A673 (cell line): ENCODE results near the gene PARD6A.

Experiments
- EZH2 ChIP-seq: fragments of 200-600 bp; sonication (generic); IDR thresholded peaks from 2 replicates; pipeline ENCODE4 v1.6.1; 2017; ENCODE audit warnings: borderline replicate concordance, low read depth, mild to moderate bottlenecking, mixed read lengths, antibody characterized with exemption, low read length; ENCODE audit not compliant: poor library complexity, severe bottlenecking
- TF ChIP-seq, protein P1 (sequence below): fragments of 300-800, 200-600 bp; sonication (generic); conservative IDR thresholded peaks from 2 replicates; pipeline ENCODE4 v1.5.1; 2017; ENCODE audit warnings: low read depth, mild to moderate bottlenecking, antibody characterized with exemption, low read length, moderate library complexity, mixed read lengths

DNA sequence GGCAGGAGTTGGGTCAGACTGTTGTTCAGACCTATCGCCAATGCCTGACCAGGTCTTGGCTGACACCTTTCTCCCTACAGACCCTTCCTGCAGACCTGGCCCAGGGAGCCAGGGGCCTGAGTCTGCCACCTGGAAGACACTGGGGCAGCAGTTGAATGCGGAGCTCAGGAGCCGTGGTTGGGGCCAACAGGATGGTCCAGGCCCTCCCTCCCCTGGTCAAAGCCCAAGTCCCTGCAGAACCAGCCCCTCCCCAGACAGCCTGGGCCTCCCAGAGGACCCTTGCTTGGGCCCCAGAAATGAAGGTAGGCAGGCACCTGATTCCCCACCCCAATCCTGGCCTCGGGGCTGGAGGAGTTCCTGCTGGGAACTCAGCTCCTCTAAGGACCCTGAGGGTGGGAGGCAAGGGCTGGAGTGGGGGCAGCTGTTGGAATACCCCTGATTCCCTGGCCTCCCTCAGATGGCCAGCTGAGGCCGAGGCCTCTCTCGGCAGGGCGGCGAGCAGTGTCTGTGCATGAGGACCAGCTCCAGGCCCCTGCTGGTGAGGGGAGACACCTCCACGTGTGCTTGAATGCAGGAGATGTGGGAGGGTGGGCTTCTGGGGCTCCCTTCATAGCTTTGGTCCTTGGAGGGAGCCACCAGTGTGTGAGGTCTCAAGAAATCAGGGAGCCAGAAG is 4.3 kb upstream of the PARD6A start:
- TF ChIP-seq, protein P1, sequence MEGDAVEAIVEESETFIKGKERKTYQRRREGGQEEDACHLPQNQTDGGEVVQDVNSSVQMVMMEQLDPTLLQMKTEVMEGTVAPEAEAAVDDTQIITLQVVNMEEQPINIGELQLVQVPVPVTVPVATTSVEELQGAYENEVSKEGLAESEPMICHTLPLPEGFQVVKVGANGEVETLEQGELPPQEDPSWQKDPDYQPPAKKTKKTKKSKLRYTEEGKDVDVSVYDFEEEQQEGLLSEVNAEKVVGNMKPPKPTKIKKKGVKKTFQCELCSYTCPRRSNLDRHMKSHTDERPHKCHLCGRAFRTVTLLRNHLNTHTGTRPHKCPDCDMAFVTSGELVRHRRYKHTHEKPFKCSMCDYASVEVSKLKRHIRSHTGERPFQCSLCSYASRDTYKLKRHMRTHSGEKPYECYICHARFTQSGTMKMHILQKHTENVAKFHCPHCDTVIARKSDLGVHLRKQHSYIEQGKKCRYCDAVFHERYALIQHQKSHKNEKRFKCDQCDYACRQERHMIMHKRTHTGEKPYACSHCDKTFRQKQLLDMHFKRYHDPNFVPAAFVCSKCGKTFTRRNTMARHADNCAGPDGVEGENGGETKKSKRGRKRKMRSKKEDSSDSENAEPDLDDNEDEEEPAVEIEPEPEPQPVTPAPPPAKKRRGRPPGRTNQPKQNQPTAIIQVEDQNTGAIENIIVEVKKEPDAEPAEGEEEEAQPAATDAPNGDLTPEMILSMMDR: no peak
- TF ChIP-seq EZH2: no peak
